Activated CD8-positive, alpha-beta T cell treated with anti-CD3 and anti-CD28 coated beads for 36 hours (primary cell): Measurements from ENCODE around the gene SOX11. TPM values are rescaled to one million over a fixed set of nuclear protein-coding genes. Genes with fewer than 3 reads are reported as not detected.

Source experiments
- ATAC-seq: fragments of 200-7000 bp; cut with Tn5 transposase; one replicate; pipeline ENCODE4 v1.10.0; 2021; ENCODE audit warnings: mild to moderate bottlenecking, moderate library complexity
- CTCF ChIA-PET: fragments of 350-600 bp; sonication (Branson Sonifier 250); formaldehyde crosslinking; loops from one replicate; lab custom pipeline; 2021; ENCODE audit warnings: antibody characterized with exemption; lab: Charles Lee
- POLR2A ChIA-PET: fragments of 350-600 bp; sonication (Branson Sonifier 250); formaldehyde crosslinking; loops from one replicate; lab custom pipeline; 2021; ENCODE audit warnings: antibody characterized with exemption; lab: Charles Lee
- DNase-seq: peaks from one replicate; pipeline ENCODE4 v3.0.0-alpha.2; 2020
- H3K27ac Mint-ChIP-seq: one replicate; pipeline ENCODE4 v1.8.0; 2021; ENCODE audit warnings: mild to moderate bottlenecking, mixed read lengths
- H3K27me3 Mint-ChIP-seq: one replicate; pipeline ENCODE4 v1.8.0; 2021; ENCODE audit warnings: mixed read lengths
- H3K36me3 Mint-ChIP-seq: one replicate; pipeline ENCODE4 v1.8.0; 2021; ENCODE audit warnings: low read depth, mixed read lengths
- H3K4me1 Mint-ChIP-seq: one replicate; pipeline ENCODE4 v1.8.0; 2021; ENCODE audit warnings: low read depth, mixed read lengths
- H3K4me3 Mint-ChIP-seq: one replicate; pipeline ENCODE4 v1.8.0; 2021; ENCODE audit warnings: mild to moderate bottlenecking, moderate library complexity, mixed read lengths
- H3K9me3 Mint-ChIP-seq: one replicate; pipeline ENCODE4 v1.8.0; 2021; ENCODE audit warnings: mixed read lengths
- CTCF ChIP-seq: fragments of 200-600 bp; IDR thresholded peaks from one replicate; pipeline ENCODE4 v1.8.0; 2022; ENCODE audit warnings: antibody characterized with exemption, mild to moderate bottlenecking
- intact Hi-C: fragments of 100-400 bp; cut with micrococcal nuclease; formaldehyde crosslinking; loops from one replicate; pipeline ENCODE4 v1.10.0; 2022
- total RNA-seq, 2 experiments: library from RNA; stranded (reverse); gene quantifications; one replicate each; pipeline ENCODE4 v1.2.3, GENCODE V29; 2021

Gene SOX11
- total RNA-seq, 2 experiments from 2014 or later: not detected

GRCh38 chr2:5720426-5720825 is 28.2 kb downstream of the SOX11 start:
- Mint-ChIP-seq H3K27me3 (no peaks in the 10 kb centered on the region), H3K4me3 (no peak overlapping the region), H3K27ac (no peak overlapping the region), H3K36me3 (no peaks in the 10 kb centered on the region), H3K4me1 (no peaks in the 10 kb centered on the region), H3K9me3 (no peaks in the 10 kb centered on the region)
- DNase-seq (no peak), ATAC-seq (no peak)
- intact Hi-C loops: no loop called here
- ChIA-PET POLR2A (no interaction called here), CTCF (no interaction called here)
- TF ChIP-seq CTCF: no peak

GRCh38 chr2:5722236-5722635 is 30.1 kb downstream of the SOX11 start:
- H3K27me3 Mint-ChIP-seq: peaks cover 5% of the 10 kb centered on the region
- ChIA-PET CTCF (no interaction called here), POLR2A (no interaction called here)
- H3K27ac Mint-ChIP-seq: no peak overlapping the region
- no peak for TF ChIP-seq CTCF
- H3K36me3 Mint-ChIP-seq: no peaks in the 10 kb centered on the region
- peaks cover 1% of the 10 kb centered on the region for H3K4me1 Mint-ChIP-seq
- H3K9me3 Mint-ChIP-seq: no peaks in the 10 kb centered on the region
- H3K4me3 Mint-ChIP-seq: no peak overlapping the region
- DNase-seq (no peak), ATAC-seq (no peak)
- intact Hi-C loops: no loop called here

- peaks cover 1% of the 10 kb centered on the region for H3K4me1 Mint-ChIP-seq
- DNase-seq: no peak
- ChIA-PET POLR2A (no interaction called here), CTCF (no interaction called here)
- no peak for ATAC-seq
- intact Hi-C loops: no loop called here
- peaks cover 5% of the 10 kb centered on the region for H3K27me3 Mint-ChIP-seq
- TF ChIP-seq CTCF: no peak
- H3K27ac Mint-ChIP-seq: no peak overlapping the region
- H3K36me3 Mint-ChIP-seq: no peaks in the 10 kb centered on the region
- no peaks in the 10 kb centered on the region for H3K9me3 Mint-ChIP-seq
- no peak overlapping the region for H3K4me3 Mint-ChIP-seq
Measured at GRCh38 chr2:5723791-5724735, 31.9 kb downstream of the SOX11 start.

- TF ChIP-seq CTCF: no peak
- ChIA-PET CTCF (no interaction called here), POLR2A (no interaction called here)
- Mint-ChIP-seq H3K4me3 (no peak overlapping the region), H3K9me3 (no peaks in the 10 kb centered on the region), H3K27me3 (peaks cover 5% of the 10 kb centered on the region), H3K27ac (no peak overlapping the region), H3K36me3 (no peaks in the 10 kb centered on the region), H3K4me1 (peaks cover 1% of the 10 kb centered on the region)
- ATAC-seq (no peak), DNase-seq (no peak)
- intact Hi-C loops: no loop called here
Measured at GRCh38 chr2:5725072-5725471, 32.9 kb downstream of the SOX11 start.

GRCh38 chr2:5725794-5726463 is 33.7 kb downstream of the SOX11 start:
- POLR2A ChIA-PET: no interaction called here
- Mint-ChIP-seq H3K9me3 (no peaks in the 10 kb centered on the region), H3K4me1 (peaks cover 1% of the 10 kb centered on the region), H3K27me3 (peaks cover 5% of the 10 kb centered on the region), H3K4me3 (no peak overlapping the region), H3K36me3 (no peaks in the 10 kb centered on the region), H3K27ac (no peak overlapping the region)
- CTCF ChIA-PET: no interaction called here
- no peak for TF ChIP-seq CTCF
- intact Hi-C loops: no loop called here
- DNase-seq: no peak
- ATAC-seq: no peak
